ENCODE results near the gene NFATC4. TPM values are rescaled to one million over a fixed set of nuclear protein-coding genes. Genes with fewer than 3 reads are reported as not detected.

NFATC4 gene
- total RNA-seq, 2 donors from 2014 or later = 62.0 to 84.5 TPM

GRCh38 chr14:24378981-24379906, 11.3 kb downstream of the NFATC4 start:
- no peak overlapping the region for H3K27ac ChIP-seq
- no peaks in the 10 kb centered on the region for H3K27me3 ChIP-seq (replicated peaks; ENCODE audit: insufficient read depth)
- DNase-seq (ENCODE audit: low spot score) (no peak), ATAC-seq (ENCODE audit: insufficient number of reproducible peaks, low FRiP score, low read depth) (no peak)
- H3K36me3 ChIP-seq = peaks cover 13% of the 10 kb centered on the region
- no peak for TF ChIP-seq CTCF (IDR thresholded peaks at IDR 0.05)
- no peak overlapping the region for H3K4me3 ChIP-seq
- no peaks in the 10 kb centered on the region for H3K9me3 ChIP-seq
- H3K4me1 ChIP-seq (ENCODE audit: control insufficient read depth in 1 of 2, low read depth in 2 of 2) = no peaks in the 10 kb centered on the region

GRCh38 chr14:24379907-24380730, 12.1 kb downstream of the NFATC4 start:
- H3K4me3 ChIP-seq = no peak overlapping the region
- no peaks in the 10 kb centered on the region for H3K27me3 ChIP-seq (replicated peaks; ENCODE audit: insufficient read depth)
- DNase-seq (ENCODE audit: low spot score) = no peak
- no peak overlapping the region for H3K27ac ChIP-seq
- TF ChIP-seq CTCF (IDR thresholded peaks at IDR 0.05) = no peak
- no peak for ATAC-seq (ENCODE audit: insufficient number of reproducible peaks, low FRiP score, low read depth)
- no peaks in the 10 kb centered on the region for H3K4me1 ChIP-seq (ENCODE audit: control insufficient read depth in 1 of 2, low read depth in 2 of 2)
- no peaks in the 10 kb centered on the region for H3K9me3 ChIP-seq
- peaks cover 13% of the 10 kb centered on the region for H3K36me3 ChIP-seq

GRCh38 chr14:24381363-24382063, 13.5 kb downstream of the NFATC4 start:
- DNase-seq (ENCODE audit: low spot score) = no peak
- no peaks in the 10 kb centered on the region for H3K4me1 ChIP-seq (ENCODE audit: control insufficient read depth in 1 of 2, low read depth in 2 of 2)
- H3K9me3 ChIP-seq = no peaks in the 10 kb centered on the region
- no peak overlapping the region for H3K4me3 ChIP-seq
- ATAC-seq (ENCODE audit: insufficient number of reproducible peaks, low FRiP score, low read depth) = no peak
- no peaks in the 10 kb centered on the region for H3K27me3 ChIP-seq (replicated peaks; ENCODE audit: insufficient read depth)
- no peak for TF ChIP-seq CTCF (IDR thresholded peaks at IDR 0.05)
- no peak overlapping the region for H3K27ac ChIP-seq
- peaks cover 4% of the 10 kb centered on the region for H3K36me3 ChIP-seq

- Histone ChIP-seq H3K27ac (no peak overlapping the region), H3K27me3 (replicated peaks; ENCODE audit: insufficient read depth) (no peaks in the 10 kb centered on the region), H3K4me3 (no peak overlapping the region), H3K36me3 (no peaks in the 10 kb centered on the region), H3K4me1 (ENCODE audit: control insufficient read depth in 1 of 2, low read depth in 2 of 2) (no peaks in the 10 kb centered on the region), H3K9me3 (no peaks in the 10 kb centered on the region)
- ATAC-seq (ENCODE audit: insufficient number of reproducible peaks, low FRiP score, low read depth) (no peak), DNase-seq (ENCODE audit: low spot score) (no peak)
- TF ChIP-seq CTCF (IDR thresholded peaks at IDR 0.05) = no peak
Observed at GRCh38 chr14:24382064-24382371, 14.0 kb downstream of the NFATC4 start.

GRCh38 chr14:24384169-24384568, 16.2 kb downstream of the NFATC4 start:
- Histone ChIP-seq H3K9me3 (no peaks in the 10 kb centered on the region), H3K4me1 (ENCODE audit: control insufficient read depth in 1 of 2, low read depth in 2 of 2) (no peaks in the 10 kb centered on the region), H3K27ac (no peak overlapping the region), H3K36me3 (no peaks in the 10 kb centered on the region), H3K4me3 (no peak overlapping the region), H3K27me3 (replicated peaks; ENCODE audit: insufficient read depth) (no peaks in the 10 kb centered on the region)
- TF ChIP-seq CTCF (IDR thresholded peaks at IDR 0.05) = no peak
- ATAC-seq (ENCODE audit: insufficient number of reproducible peaks, low FRiP score, low read depth) (no peak), DNase-seq (ENCODE audit: low spot score) (no peak)

All from thoracic aorta (tissue), 2 donors.